ENCODE data around the gene WEE2. TPM values are rescaled to one million over a fixed set of nuclear protein-coding genes. Genes with fewer than 3 reads are reported as not detected.

Gene WEE2
- total and polyA plus RNA-seq, 2 of the 13 experiments (the other 11 are each of a cell fraction or from before 2014, with no cell fraction given): not detected

GRCh38 chr7:141737836-141738591 lies 29.9 kb downstream of the WEE2 start, which contains the start of gene SSBP1 (continued):
- TF ChIP-seq STAG1 (CRISPR knock-in tag; IDR thresholded peaks at IDR 0.05) (peak; percentile 35; the same call in 1 of the 2 replicates), IRX3 (CRISPR knock-in tag; IDR thresholded peaks at IDR 0.05; ENCODE audit: borderline replicate concordance, low read depth) (no peak), ZNF331 (CRISPR knock-in tag; IDR thresholded peaks at IDR 0.05) (peak; percentile 96), HIC2 (CRISPR knock-in tag; IDR thresholded peaks at IDR 0.05; ENCODE audit: low read depth) (no peak), RXRB (CRISPR knock-in tag; IDR thresholded peaks at IDR 0.05; ENCODE audit: borderline replicate concordance) (peak; percentile 87), ZNF569 (CRISPR knock-in tag; IDR thresholded peaks at IDR 0.05; ENCODE audit: borderline replicate concordance) (no peak), ZNF556 (CRISPR knock-in tag; IDR thresholded peaks at IDR 0.05; ENCODE audit: borderline replicate concordance) (peak; percentile 98), MEF2D (CRISPR knock-in tag; IDR thresholded peaks at IDR 0.05) (peak; percentile 78; the same call in 1 of the 2 replicates), TARDBP (CRISPR knock-in tag; IDR thresholded peaks at IDR 0.05) (peak; percentile 97), RBAK (CRISPR knock-in tag; IDR thresholded peaks at IDR 0.05) (0 out of 2 replicates have a peak, but pooled peaks have one; percentile 55), CBFB (CRISPR knock-in tag; IDR thresholded peaks at IDR 0.05) (peak; percentile 97), KLF6 (CRISPR knock-in tag; IDR thresholded peaks at IDR 0.05) (peak; percentile 74; the same call in 1 of the 2 replicates), NONO (IDR thresholded peaks at IDR 0.05) (no peak), NONO (CRISPR knock-in tag; conservative IDR thresholded peaks at IDR 0.05) (peak; percentile 96), RNF2 (conservative IDR thresholded peaks at IDR 0.05; ENCODE audit: low read depth) (no peak), NR3C1 (CRISPR knock-in tag; IDR thresholded peaks at IDR 0.05) (no peak), ZUFSP (CRISPR knock-in tag; IDR thresholded peaks at IDR 0.05; ENCODE audit: borderline replicate concordance) (no peak), SRY (CRISPR knock-in tag; IDR thresholded peaks at IDR 0.05) (peak; percentile 62; the same call in 1 of the 2 replicates), RFXAP (CRISPR knock-in tag; IDR thresholded peaks at IDR 0.05; ENCODE audit: borderline replicate concordance) (peak; percentile 88), NRL (CRISPR knock-in tag; IDR thresholded peaks at IDR 0.05; ENCODE audit: borderline replicate concordance) (peak; percentile 64; the same call in 1 of the 2 replicates), TBX3 (IDR thresholded peaks at IDR 0.05; ENCODE audit: borderline replicate concordance) (peak; percentile 29; the same call in 1 of the 2 replicates)
- TF ChIP-seq, protein P1, sequence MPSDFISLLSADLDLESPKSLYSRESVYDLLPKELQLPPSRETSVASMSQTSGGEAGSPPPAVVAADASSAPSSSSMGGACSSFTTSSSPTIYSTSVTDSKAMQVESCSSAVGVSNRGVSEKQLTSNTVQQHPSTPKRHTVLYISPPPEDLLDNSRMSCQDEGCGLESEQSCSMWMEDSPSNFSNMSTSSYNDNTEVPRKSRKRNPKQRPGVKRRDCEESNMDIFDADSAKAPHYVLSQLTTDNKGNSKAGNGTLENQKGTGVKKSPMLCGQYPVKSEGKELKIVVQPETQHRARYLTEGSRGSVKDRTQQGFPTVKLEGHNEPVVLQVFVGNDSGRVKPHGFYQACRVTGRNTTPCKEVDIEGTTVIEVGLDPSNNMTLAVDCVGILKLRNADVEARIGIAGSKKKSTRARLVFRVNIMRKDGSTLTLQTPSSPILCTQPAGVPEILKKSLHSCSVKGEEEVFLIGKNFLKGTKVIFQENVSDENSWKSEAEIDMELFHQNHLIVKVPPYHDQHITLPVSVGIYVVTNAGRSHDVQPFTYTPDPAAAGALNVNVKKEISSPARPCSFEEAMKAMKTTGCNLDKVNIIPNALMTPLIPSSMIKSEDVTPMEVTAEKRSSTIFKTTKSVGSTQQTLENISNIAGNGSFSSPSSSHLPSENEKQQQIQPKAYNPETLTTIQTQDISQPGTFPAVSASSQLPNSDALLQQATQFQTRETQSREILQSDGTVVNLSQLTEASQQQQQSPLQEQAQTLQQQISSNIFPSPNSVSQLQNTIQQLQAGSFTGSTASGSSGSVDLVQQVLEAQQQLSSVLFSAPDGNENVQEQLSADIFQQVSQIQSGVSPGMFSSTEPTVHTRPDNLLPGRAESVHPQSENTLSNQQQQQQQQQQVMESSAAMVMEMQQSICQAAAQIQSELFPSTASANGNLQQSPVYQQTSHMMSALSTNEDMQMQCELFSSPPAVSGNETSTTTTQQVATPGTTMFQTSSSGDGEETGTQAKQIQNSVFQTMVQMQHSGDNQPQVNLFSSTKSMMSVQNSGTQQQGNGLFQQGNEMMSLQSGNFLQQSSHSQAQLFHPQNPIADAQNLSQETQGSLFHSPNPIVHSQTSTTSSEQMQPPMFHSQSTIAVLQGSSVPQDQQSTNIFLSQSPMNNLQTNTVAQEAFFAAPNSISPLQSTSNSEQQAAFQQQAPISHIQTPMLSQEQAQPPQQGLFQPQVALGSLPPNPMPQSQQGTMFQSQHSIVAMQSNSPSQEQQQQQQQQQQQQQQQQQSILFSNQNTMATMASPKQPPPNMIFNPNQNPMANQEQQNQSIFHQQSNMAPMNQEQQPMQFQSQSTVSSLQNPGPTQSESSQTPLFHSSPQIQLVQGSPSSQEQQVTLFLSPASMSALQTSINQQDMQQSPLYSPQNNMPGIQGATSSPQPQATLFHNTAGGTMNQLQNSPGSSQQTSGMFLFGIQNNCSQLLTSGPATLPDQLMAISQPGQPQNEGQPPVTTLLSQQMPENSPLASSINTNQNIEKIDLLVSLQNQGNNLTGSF (CRISPR knock-in tag; IDR thresholded peaks at IDR 0.05): no peak
